HG02642 (cell line): ENCODE results near the gene PPP1R12B.
A peak's percentile ranks its signal among the peaks of the same experiment; 100 is the strongest.
"Not testable (repeated sequence)": the region's sequence is repeated elsewhere in the genome, so short reads cannot be mapped to it uniquely, and the experiment has no call there.

ENCODE experiments used
- ATAC-seq: cut with Tn5 transposase; IDR thresholded peaks from one replicate; pipeline ENCODE4 v1.9.1; 2021; ENCODE audit warnings: mild to moderate bottlenecking; ENCODE audit not compliant: unreplicated experiment, poor library complexity

The PPP1R12B gene

GRCh38 chr1:202473266-202474045, 125.0 kb downstream of the PPP1R12B start:
- ATAC-seq: not testable (repeated sequence)

GRCh38 chr1:202479661-202480060, 131.2 kb downstream of the PPP1R12B start:
- not testable (repeated sequence) for ATAC-seq

- ATAC-seq: not testable (repeated sequence)
Observed at GRCh38 chr1:202480640-202481039, 132.1 kb downstream of the PPP1R12B start.

DNA sequence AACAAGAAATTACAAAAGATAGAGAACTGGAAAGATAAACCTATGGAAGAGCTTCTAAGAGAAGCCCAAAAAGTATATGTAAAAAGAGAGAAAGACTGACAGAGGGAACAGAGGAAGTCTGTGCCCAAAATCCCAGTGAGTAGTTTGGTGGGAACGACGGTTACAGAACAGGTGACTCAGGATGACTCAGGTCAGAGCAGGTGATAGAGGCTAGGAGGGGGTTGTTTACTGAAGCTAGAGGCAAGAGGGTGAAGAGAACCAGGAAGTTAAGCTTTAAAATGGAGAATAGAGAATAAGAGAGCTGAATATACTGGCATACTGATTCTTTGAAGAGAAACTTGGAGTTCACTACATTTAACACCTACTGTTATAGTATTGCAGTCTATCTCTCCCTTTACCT, 134.9 kb downstream of the PPP1R12B start:
- not testable (repeated sequence) for ATAC-seq

- not testable (repeated sequence) for ATAC-seq
Observed at GRCh38 chr1:202484032-202484431, 135.5 kb downstream of the PPP1R12B start.

GRCh38 chr1:202484820-202485219, 136.3 kb downstream of the PPP1R12B start:
- not testable (repeated sequence) for ATAC-seq

- ATAC-seq: peak; percentile 81
Observed at GRCh38 chr1:202488178-202488649, 139.7 kb downstream of the PPP1R12B start.

DNA sequence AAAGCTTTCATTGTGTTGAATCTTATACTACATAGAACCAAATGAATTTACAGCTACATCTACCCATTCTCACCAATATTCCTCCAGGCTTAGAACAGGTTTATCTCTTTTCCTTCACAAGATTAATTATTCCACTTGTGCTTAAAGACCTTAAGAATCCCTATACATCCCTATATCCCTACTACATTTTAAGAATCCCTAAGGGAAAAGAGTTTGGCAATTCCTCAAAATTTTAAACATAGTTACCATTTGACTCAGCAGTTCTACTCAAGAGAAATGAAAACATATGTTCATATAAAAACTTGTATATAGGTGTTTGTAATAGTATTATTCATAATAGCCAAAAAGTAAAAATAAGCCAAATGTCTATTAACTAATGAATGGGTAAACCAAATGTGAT, 140.6 kb downstream of the PPP1R12B start:
- not testable (repeated sequence) for ATAC-seq

GRCh38 chr1:202493112-202493511, 144.6 kb downstream of the PPP1R12B start:
- ATAC-seq: not testable (repeated sequence)

DNA sequence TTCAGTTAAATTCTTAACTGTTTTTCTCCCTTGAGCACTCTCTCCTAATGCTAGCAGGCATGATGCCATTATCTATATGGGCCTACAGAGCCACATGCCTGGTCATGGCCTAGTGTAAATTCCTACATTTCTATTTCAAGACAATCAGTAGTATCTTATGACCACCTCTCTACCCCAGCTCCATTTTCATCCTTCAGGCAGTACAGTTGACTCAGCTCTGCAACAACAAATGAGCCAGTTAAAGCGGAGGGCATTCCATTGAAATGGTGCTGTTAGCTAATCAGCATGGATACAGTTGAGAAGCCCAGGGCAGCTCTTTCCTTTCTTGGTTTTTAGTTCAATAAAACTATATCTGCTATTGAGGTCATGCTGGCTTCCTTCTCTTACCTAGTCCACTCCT, 150.0 kb downstream of the PPP1R12B start:
- ATAC-seq: no peak

DNA sequence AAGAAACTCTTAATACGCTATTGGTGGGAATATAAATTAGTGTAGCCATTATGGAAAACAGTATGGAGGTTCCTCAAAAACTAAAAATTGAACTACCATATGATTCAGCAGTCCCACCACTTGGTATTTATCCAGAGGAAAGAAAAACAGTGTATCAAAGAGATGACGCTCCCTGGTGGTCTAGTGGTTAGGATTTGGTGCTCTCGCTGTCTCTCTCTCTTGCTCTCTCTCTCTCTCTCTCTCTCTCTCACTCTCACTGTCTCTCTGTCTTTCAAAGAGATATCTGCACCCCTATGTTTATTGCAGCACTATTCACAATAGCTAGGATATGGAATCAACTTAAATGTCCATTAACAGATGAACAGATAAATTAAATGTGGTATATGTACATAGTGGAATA, 151.5 kb downstream of the PPP1R12B start:
- not testable (repeated sequence) for ATAC-seq

DNA sequence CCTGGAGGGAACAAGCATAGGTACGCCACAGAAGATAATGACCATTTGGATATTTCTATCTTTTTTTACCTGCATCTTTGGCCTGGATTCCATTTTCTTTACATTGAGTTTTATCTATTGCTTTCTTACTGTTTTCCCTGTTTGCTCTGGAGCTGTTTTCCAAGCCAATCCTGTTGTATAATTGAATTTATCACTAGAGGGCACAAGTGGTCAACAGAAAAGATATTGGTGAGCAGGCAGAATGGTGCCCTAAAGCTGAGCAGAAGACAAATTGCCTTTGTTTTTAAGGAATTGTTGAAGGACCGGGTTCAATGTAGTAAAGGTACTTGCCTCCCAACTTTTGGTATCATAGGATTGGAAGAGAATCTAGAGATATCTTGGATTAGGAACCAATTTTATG, 152.8 kb downstream of the PPP1R12B start:
- no peak for ATAC-seq

DNA sequence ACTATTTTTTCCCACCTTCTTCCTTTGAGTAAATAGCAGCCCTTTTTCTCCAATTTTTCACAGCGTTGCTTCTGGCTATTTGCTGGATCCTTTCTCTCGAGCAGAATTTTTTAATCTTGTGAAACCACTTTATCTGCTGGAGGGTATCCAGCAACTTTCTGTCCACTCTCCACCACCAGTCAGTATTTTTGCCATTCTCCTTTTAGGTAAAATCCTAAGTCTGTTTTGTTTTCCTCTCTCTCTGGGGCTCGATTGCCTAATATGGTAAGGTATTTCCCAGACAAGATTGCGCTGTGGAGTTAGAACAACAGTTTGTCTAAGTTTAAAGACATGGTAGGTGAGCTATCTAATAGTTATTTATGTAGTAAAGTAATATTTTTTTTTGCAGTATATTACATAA, 156.9 kb downstream of the PPP1R12B start:
- no peak for ATAC-seq

- not testable (repeated sequence) for ATAC-seq
Observed at GRCh38 chr1:202505880-202506575, 157.5 kb downstream of the PPP1R12B start.

DNA sequence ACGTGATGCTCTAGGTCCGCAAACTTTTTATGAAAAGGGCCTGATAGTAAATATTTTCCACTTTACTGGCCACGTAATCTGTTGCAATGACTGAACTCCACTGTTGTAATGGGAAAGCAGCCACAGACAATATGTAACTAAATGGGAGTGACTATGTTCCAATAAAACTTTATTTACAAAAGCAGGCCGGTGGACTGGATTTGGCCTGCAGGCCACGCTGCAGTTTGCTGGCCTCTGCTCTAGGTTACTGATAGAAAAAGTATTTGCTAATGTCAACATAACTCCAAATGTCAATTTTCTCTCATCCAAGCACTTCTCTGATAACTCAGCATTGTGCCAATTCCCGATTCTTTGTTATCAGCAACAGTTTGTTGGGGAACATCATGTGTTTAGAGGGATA, 160.4 kb downstream of the PPP1R12B start:
- not testable (repeated sequence) for ATAC-seq

GRCh38 chr1:202513875-202514274, 165.4 kb downstream of the PPP1R12B start:
- ATAC-seq: peak; percentile 52

DNA sequence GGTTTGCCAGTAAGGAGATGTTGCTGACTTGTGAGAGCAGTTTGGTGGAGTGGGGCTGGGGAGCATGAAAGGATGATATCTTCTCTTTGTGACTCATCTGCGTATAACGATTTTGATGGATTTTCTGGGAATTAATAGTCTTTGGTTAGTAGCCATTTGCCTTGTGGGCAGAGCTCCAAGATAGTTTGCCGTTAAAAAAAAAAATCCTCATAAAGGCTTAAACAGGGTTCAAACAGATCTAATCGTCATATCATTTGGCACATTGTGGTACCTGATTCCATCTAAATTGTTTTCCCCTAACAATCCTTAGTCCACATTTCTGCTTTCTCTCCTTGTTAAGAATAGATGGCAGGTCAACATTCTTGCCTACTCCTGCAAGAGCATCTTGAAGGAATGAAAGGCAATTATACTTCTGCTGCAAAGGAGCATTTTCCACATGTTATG, 168.0 kb downstream of the PPP1R12B start:
- ATAC-seq: no peak

DNA sequence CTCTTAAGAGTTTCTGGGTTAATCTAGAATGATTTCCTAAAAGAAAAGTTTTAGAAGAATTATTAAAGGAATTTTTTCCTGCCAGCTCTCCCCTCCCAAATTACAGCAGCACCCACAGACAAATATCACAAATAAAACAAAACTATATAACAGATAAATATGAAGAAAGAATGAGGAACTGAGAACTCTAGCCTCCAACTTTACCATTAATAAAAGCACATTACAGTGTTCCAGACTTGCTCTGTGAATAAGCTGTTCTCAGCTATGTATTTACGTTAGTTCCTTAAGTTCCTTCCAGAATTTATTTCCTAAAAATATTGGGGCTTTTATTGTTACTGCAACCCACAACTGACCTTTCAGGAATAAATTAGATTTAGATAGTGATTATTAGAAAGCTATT, 168.6 kb downstream of the PPP1R12B start:
- not testable (repeated sequence) for ATAC-seq

- ATAC-seq: not testable (repeated sequence)
Observed at GRCh38 chr1:202518180-202518579, 169.7 kb downstream of the PPP1R12B start.

DNA sequence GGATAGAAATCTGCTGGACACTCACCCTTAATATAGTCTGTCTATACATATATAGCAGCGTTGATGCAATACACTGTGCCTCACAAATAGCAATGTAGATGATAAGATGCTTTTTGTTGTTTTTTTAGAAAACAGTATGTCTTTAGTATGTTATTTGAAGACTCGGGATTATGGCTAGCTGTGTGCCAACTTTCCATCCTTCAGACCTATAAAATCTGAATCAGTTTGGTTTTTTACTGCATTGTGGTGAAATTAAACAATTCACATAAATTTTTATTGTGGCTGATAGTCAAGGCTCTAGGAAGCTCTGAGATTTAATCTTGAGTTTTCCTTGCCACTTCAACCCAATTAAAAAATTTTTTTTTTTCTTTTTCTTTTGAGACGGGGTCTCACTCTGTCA, 170.4 kb downstream of the PPP1R12B start:
- ATAC-seq: not testable (repeated sequence)

DNA sequence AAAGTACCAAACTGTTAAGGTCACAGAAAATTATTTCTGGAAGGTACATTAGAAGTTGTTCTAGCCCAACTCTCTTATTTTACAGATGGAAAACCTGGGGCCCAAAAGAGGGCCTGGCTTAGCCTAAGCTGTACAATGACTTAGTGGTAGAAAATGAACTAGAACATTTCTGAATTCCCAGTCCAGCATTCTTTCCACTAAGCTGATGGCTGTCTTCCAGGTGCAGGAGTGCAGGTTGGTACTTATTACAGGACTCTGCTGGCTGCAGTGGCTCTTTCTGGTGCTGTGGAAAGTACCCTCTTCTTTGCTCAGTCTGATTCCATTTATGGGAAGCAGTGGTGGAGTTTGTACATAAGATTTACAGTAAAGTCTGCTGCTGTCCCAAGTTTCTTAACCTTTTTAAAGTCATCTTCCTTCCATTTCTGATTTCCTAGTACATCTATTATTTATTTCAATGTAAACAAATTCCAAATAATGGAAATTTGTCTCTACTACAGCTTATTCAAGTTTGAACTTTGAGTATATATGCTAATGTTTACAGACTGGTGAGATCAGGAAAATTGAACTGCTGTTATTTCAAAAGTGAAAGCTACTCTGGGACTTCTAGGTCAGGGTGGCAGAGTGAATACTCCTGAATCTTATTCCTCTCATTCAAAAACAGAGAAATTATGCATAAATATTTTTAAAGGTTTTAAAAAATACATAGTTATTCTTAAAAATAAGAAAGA, 171.8 kb downstream of the PPP1R12B start:
- not testable (repeated sequence) for ATAC-seq
